CD4-positive, alpha-beta T cell treated with Interleukin-6 at 100 ng/mL for 8 hours (primary cell): ENCODE results near the gene ZNF585A.
A peak's percentile ranks its signal among the peaks of the same experiment; 100 is the strongest.
"Not testable (repeated sequence)": the region's sequence is repeated elsewhere in the genome, so short reads cannot be mapped to it uniquely, and the experiment has no call there.

Experiments used
- DNase-seq: peaks from one replicate; pipeline ENCODE4 v3.0.0-alpha.2; 2020; ENCODE audit warnings: mixed read lengths, low spot score

The ZNF585A gene

GRCh38 chr19:37172368-37173366 is at the start of gene ZNF585A:
ZNF585A (minus strand) TSS chr19:37172695; CDS start chr19:37169910, 2,785 bp downstream.
- DNase-seq: peak; percentile 93

DNA sequence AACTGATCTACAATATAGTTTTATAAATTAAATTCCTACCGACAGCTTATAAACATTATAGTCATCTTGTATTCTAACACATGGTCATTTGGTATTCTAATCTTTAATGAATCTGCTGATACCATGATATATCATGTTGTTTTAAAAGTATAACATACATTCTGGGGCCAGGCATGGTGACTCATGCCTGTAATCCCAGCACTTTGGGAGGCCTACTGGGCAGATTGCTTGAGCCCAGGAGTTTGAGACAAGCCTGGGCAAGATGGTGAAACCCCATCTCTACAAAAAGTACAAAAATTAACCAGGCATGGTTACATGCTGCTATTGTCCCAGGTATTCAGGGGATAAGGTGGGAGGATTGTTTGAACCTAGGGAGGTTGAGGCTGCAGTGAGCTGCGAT is 48.6 kb upstream of the ZNF585A start:
- no peak for DNase-seq

- DNase-seq: no peak
Observed at GRCh38 chr19:37220383-37220782, 47.9 kb upstream of the ZNF585A start.

GRCh38 chr19:37218592-37218935 is 46.1 kb upstream of the ZNF585A start:
- no peak for DNase-seq

- peak; percentile 82 for DNase-seq
Observed at GRCh38 chr19:37217775-37218591, 45.5 kb upstream of the ZNF585A start, which contains the start of gene ZNF383. ZNF383 (plus strand) TSS chr19:37218214; CDS start chr19:37230454, 12,240 bp downstream.

DNA sequence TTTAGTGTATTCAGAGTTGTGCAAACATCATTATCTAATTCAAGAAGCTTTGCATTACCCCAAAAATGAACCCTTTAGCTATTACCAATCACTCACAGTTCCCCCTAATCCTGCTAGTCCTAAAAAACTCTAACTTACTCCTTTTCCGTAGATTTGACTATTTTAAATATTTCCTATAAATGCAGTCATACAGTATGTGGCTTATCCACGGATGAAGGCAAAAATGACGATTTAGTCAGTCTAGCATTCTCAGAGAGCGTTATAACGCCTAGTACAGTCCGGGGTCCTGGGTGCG is 44.9 kb upstream of the ZNF585A start:
- no peak for DNase-seq

DNA sequence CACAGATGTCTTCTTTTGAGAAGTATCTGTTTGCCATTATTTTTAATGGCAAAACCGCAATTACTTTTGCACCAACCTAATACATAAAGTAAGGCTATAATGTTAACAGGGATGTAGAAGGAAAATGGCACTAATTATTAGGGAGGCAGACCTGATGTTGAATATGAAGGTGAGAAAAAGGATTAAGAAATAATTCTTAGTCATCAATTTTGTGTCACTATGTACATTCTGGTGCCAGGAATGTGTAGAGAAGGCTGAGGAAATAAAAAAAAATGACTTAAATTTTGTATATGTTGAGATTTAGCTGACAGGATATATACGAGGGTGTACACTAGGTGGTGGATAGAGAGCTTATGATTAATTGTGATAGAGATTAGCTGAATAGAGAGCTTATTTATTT is 25.3 kb upstream of the ZNF585A start:
- DNase-seq: no peak

DNA sequence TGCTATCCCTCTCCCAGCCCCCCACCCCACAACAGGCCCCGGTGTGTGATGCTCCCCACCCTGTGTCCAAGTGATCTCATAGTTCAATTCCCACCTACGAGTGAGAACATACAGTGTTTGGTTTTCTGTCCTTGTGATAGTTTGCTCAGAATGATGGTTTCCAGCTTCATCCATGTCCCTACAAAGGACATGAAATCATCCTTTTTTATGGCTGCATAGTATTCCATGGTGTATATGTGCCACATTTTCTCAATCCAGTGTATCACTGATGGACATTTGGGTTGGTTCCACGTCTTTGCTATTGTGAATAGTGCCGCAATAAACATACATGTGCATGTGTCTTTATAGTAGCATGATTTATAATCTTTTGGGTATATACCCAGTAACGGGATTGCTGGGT is 24.6 kb upstream of the ZNF585A start:
- not testable (repeated sequence) for DNase-seq

DNA sequence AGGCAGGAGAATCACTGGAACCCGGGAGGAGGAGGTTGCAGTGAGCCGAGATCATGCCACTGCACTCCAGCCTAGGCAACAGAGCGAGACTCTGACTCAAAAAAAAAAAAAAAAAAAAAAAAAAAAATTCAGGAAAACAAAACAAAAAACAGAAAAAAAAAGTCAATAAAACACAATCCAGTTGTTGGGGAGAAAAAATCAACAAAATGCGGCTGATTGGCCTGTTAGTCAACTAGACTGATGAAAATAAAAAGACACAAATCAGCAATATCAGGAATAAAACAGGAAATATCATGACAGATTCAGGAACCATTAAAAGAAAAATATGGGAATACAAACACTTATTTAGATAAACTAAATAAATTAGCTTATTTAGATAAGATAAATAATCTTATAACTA is 22.8 kb upstream of the ZNF585A start:
- not testable (repeated sequence) for DNase-seq

GRCh38 chr19:37186071-37186470 is 13.6 kb upstream of the ZNF585A start:
- DNase-seq: not testable (repeated sequence)

DNA sequence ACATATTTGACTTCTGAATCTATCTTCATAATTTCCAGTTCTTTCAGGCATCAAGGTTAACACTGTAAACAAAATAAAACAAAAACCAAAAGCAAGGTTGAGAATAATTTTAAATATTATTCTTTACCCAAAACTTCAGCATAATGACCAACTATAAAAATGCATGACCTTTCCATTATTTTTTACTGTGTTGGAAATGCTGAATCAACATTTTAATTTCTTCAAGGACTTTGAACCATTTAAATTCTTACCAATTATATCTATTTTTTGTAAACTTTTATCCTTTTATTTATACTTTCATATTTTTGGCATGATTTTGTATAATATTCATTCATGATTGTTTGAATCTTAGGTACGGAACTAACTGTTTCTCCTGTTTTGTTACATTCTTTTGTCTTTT is 6.9 kb downstream of the ZNF585A start:
- no peak for DNase-seq

DNA sequence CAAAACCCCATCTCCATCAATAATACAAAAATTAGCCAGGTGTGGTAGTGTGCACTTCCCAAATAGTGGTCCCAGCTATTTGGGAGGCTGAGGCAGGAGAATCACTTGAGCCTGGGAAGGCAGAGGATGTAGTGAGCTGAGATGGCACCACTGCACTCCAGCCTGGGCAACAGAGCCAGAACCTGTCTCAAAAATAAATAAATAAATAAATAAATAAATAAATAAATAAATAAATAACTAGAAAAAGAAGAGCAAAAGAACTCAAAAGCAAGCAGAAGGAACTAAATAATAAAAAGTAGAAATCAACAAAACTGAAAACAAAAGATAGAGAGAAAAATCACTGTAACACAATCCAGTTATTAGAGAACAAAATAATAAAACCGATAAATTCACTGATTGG is 12.3 kb downstream of the ZNF585A start:
- no peak for DNase-seq

- no peak for DNase-seq
Observed at GRCh38 chr19:37148214-37148613, 24.3 kb downstream of the ZNF585A start.

DNA sequence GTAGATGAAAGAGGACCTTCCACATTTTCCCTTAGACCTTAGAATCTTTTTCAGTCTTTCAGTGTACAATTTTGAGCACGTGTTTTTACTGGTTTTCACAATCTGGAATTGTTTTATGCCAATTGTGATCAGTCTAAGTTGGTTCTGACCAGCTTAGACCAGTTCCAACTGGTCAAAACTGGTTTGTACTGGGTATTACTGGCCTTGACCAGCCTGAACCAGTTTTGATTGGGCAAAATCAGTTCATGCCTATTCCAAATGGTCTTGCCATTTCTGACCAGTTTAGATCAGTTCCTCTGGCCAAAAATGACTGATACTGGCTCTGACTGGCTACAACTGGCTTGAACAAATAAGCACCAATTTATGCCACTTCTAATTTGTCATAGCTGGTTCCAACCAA is 36.4 kb downstream of the ZNF585A start:
- no peak for DNase-seq

- DNase-seq: no peak
Observed at GRCh38 chr19:37128821-37129177, 43.7 kb downstream of the ZNF585A start.

GRCh38 chr19:37127999-37128820 is 44.3 kb downstream of the ZNF585A start:
- DNase-seq: no peak

GRCh38 chr19:37122093-37122492 is 50.4 kb downstream of the ZNF585A start:
- DNase-seq: not testable (repeated sequence)

GRCh38 chr19:37114001-37114400 is 58.5 kb downstream of the ZNF585A start:
- DNase-seq: no peak

DNA sequence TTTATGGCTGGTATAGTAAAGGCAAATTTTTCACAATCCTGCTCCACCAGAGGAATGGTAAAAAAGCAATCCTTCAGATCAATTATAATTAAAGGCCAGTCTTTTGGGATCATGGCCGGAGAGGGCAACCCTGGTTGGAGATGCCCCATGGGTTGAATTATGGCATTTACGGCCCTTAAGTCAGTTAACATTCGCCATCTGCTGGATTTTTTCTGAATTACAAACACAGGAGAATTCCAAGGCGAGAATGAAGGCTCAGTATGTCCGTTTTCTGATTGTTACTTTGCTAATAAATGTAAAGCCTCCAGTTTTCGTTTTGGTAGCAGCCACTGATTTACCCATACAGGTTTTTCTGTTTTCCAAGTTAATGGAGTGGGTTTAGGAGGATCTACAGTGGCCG is 60.7 kb downstream of the ZNF585A start:
- not testable (repeated sequence) for DNase-seq

GRCh38 chr19:37104135-37104534 is 68.4 kb downstream of the ZNF585A start:
- DNase-seq: not testable (repeated sequence)

DNA sequence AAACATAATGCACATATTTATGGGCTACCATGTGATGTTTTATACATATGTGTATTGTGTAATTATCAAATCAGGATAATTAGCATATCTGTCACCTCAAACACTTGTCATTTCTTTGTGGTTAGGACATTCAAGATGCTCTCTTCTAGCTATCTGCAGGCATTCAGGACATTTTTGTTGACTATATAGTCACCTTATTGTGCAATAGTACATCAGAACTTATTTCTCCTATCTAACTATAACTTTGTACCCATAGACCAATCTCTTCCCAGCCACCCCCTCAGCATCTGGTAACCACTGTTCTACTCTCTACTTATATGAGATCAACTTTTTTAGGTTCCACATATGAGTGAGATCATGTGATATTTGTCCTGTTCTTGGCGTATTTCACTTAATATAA is 73.9 kb downstream of the ZNF585A start:
- no peak for DNase-seq

GRCh38 chr19:37095859-37096258 is 76.6 kb downstream of the ZNF585A start:
- no peak for DNase-seq
